PC-3 (cell line): ENCODE data around the gene APOE. TPM values are rescaled to one million over a fixed set of nuclear protein-coding genes. Genes with fewer than 3 reads are reported as not detected.

Source experiments
- ATAC-seq: fragments of 200-7000 bp; cut with Tn5 transposase; 2 replicates; pipeline ENCODE4 v1.9.1; 2020; ENCODE audit warnings: mild to moderate bottlenecking, moderate library complexity
- BruUV-seq: library from RNA; stranded (reverse); fragments of 400-500 nt; replicated peaks from 2 replicates; lab custom pipeline; 2021; lab: Mats Ljungman, UMichigan
- CTCF ChIA-PET: fragments of 300-600 bp; sonication (Branson Sonifier 250); formaldehyde crosslinking; loops from one replicate; lab custom pipeline; 2022; ENCODE audit warnings: antibody characterized with exemption; lab: Charles Lee
- POLR2A ChIA-PET: fragments of 300-600 bp; sonication (Branson Sonifier 250); formaldehyde crosslinking; loops from one replicate; lab custom pipeline; 2022; ENCODE audit warnings: antibody characterized with exemption; ENCODE audit not compliant: unreplicated experiment; lab: Charles Lee
- DNase-seq: peaks from one replicate; pipeline ENCODE4 v3.0.0-alpha.2; 2015
- H2AFZ ChIP-seq: fragments of 300-600 bp; sonication (generic); 2 replicates; pipeline ENCODE4 v1.6.0; 2016; ENCODE audit warnings: antibody characterized with exemption, low read length
- H3F3A ChIP-seq: fragments of 300-600 bp; sonication (generic); one replicate; pipeline ENCODE4 v1.6.0; 2017; ENCODE audit warnings: antibody characterized with exemption, low read length, control low read depth, mild to moderate bottlenecking; ENCODE audit not compliant: unreplicated experiment
- H3K27ac ChIP-seq: fragments of 300-600 bp; sonication (generic); 2 replicates; pipeline ENCODE4 v1.5.1; 2016; ENCODE audit warnings: mild to moderate bottlenecking, low read length
- H3K27me3 ChIP-seq: fragments of 300-600 bp; sonication (generic); 2 replicates; pipeline ENCODE4 v1.6.1; 2016; ENCODE audit warnings: low read length, mixed read lengths
- H3K36me3 ChIP-seq: fragments of 300-600 bp; sonication (generic); 2 replicates; pipeline ENCODE4 v1.6.1; 2016; ENCODE audit warnings: low read depth, mixed run types, low read length, mixed read lengths
- H3K4me1 ChIP-seq: fragments of 300-600 bp; sonication (generic); 2 replicates; pipeline ENCODE4 v1.5.1; 2016; ENCODE audit warnings: low read length; ENCODE audit not compliant: insufficient read depth
- H3K4me2 ChIP-seq: fragments of 300-600 bp; sonication (generic); 2 replicates; pipeline ENCODE4 v1.6.0; 2016; ENCODE audit warnings: low read length
- H3K4me3 ChIP-seq: fragments of 300-600 bp; sonication (generic); 2 replicates; pipeline ENCODE4 v1.5.1; 2016; ENCODE audit warnings: mild to moderate bottlenecking, low read length, mixed read lengths
- H3K79me2 ChIP-seq: fragments of 300-600 bp; sonication (generic); 2 replicates; pipeline ENCODE4 v1.6.1; 2017; ENCODE audit warnings: low read length, mixed read lengths
- H3K9ac ChIP-seq: fragments of 300-600 bp; sonication (generic); 2 replicates; pipeline ENCODE4 v1.6.0; 2016; ENCODE audit warnings: mild to moderate bottlenecking, low read length
- H3K9me2 ChIP-seq: fragments of 300-600 bp; sonication (generic); replicated peaks from 2 replicates; pipeline ENCODE4 v1.6.1; 2016; ENCODE audit warnings: mixed run types, low read length, mixed read lengths
- H3K9me3 ChIP-seq: fragments of 300-600 bp; sonication (generic); 2 replicates; pipeline ENCODE4 v1.6.1; 2016; ENCODE audit warnings: low read length, mixed read lengths
- H4K20me1 ChIP-seq: fragments of 300-600 bp; sonication (generic); 2 replicates; pipeline ENCODE4 v1.6.1; 2016; ENCODE audit warnings: low read length, mixed read lengths
- CTCF ChIP-seq: fragments of 300-600 bp; sonication (generic); conservative IDR thresholded peaks from 2 replicates; pipeline ENCODE4 v1.5.1; 2017; ENCODE audit warnings: antibody characterized with exemption, low read depth, mild to moderate bottlenecking, low read length
- EZH2 ChIP-seq: fragments of 300-600 bp; sonication (generic); IDR thresholded peaks from one replicate; pipeline ENCODE4 v1.6.1; 2017; ENCODE audit warnings: antibody characterized with exemption, mild to moderate bottlenecking, low read length; ENCODE audit not compliant: unreplicated experiment
- EZH2phosphoT487 ChIP-seq: fragments of 300-600 bp; sonication (generic); IDR thresholded peaks from 2 replicates; pipeline ENCODE4 v1.6.1; 2018; ENCODE audit warnings: mild to moderate bottlenecking, antibody characterized with exemption, low read length, borderline replicate concordance
- intact Hi-C: fragments of 100-400 bp; cut with micrococcal nuclease; formaldehyde crosslinking; loops from 2 replicates; pipeline ENCODE4 v1.9.0; 2023
- total RNA-seq: library from RNA; depleted of rRNA; stranded (reverse); fragments of >200 nt; gene quantifications from 2 replicates; pipeline ENCODE4 v1.2.3, GENCODE V29; 2014

The APOE gene
- total RNA-seq, 1 experiment from 2014 or later: 3.6 TPM

GRCh38 chr19:44907613-44908012 lies 2.0 kb downstream of the APOE start:
- Histone ChIP-seq H3K4me2 (no peak overlapping the region), H4K20me1 (no peaks in the 10 kb centered on the region), H3K79me2 (no peaks in the 10 kb centered on the region), H3K9me2 (no peaks in the 10 kb centered on the region), H2AFZ (no peak overlapping the region), H3K4me3 (no peak overlapping the region), H3F3A (no peaks in the 10 kb centered on the region), H3K27ac (no peak overlapping the region), H3K4me1 (peaks cover 10% of the 10 kb centered on the region), H3K27me3 (no peaks in the 10 kb centered on the region), H3K9me3 (no peaks in the 10 kb centered on the region), H3K36me3 (no peaks in the 10 kb centered on the region), H3K9ac (no peak overlapping the region)
- CTCF ChIA-PET: no interaction called here
- intact Hi-C loops: no loop called here
- no peak for DNase-seq
- TF ChIP-seq CTCF (no peak), EZH2 (no peak), EZH2phosphoT487 (no peak)
- no peak for ATAC-seq
- POLR2A ChIA-PET: interaction anchor here (0.6 kb wide), 1 partner anchor 267 kb away, joined by 5 read pairs; no protein-coding TSS in a partner anchor
- BruUV-seq: no TSS peak

- H3K9me2 ChIP-seq: no peaks in the 10 kb centered on the region
- ATAC-seq (no peak), DNase-seq (no peak)
- no peaks in the 10 kb centered on the region for H3K36me3 ChIP-seq
- no peak overlapping the region for H3K4me2 ChIP-seq
- H3K79me2 ChIP-seq: no peaks in the 10 kb centered on the region
- intact Hi-C loops: no loop called here
- no peaks in the 10 kb centered on the region for H3F3A ChIP-seq
- H3K4me1 ChIP-seq: peaks cover 10% of the 10 kb centered on the region
- no peak overlapping the region for H3K4me3 ChIP-seq
- H3K9me3 ChIP-seq: no peaks in the 10 kb centered on the region
- H2AFZ ChIP-seq: no peak overlapping the region
- TF ChIP-seq CTCF (no peak), EZH2 (no peak), EZH2phosphoT487 (no peak)
- H3K27me3 ChIP-seq: no peaks in the 10 kb centered on the region
- H3K27ac ChIP-seq: no peak overlapping the region
- H4K20me1 ChIP-seq: no peaks in the 10 kb centered on the region
- ChIA-PET CTCF (no interaction called here), POLR2A (interaction anchor here (0.6 kb wide), 1 partner anchor 268 kb away, joined by 5 read pairs; no protein-coding TSS in a partner anchor)
- no peak overlapping the region for H3K9ac ChIP-seq
- no TSS peak for BruUV-seq
Measured at GRCh38 chr19:44908074-44908835, 2.7 kb downstream of the APOE start.

- no peak overlapping the region for H3K4me3 ChIP-seq
- no peaks in the 10 kb centered on the region for H3F3A ChIP-seq
- H3K4me1 ChIP-seq: peaks cover 10% of the 10 kb centered on the region
- H3K27me3 ChIP-seq: no peaks in the 10 kb centered on the region
- no TSS peak for BruUV-seq
- no peak overlapping the region for H2AFZ ChIP-seq
- no peak for TF ChIP-seq EZH2phosphoT487
- no peak for TF ChIP-seq CTCF
- TF ChIP-seq EZH2: no peak
- CTCF ChIA-PET: no interaction called here
- no peak overlapping the region for H3K27ac ChIP-seq
- ATAC-seq (no peak), DNase-seq (no peak)
- H3K79me2 ChIP-seq: no peaks in the 10 kb centered on the region
- H3K9ac ChIP-seq: no peak overlapping the region
- H4K20me1 ChIP-seq: no peaks in the 10 kb centered on the region
- POLR2A ChIA-PET: no interaction called here
- no peaks in the 10 kb centered on the region for H3K36me3 ChIP-seq
- no peak overlapping the region for H3K4me2 ChIP-seq
- H3K9me2 ChIP-seq: no peaks in the 10 kb centered on the region
- no peaks in the 10 kb centered on the region for H3K9me3 ChIP-seq
- intact Hi-C loops: no loop called here
Measured at GRCh38 chr19:44908836-44909261, 3.3 kb downstream of the APOE start.
